Left lung (tissue), 10 donors: ENCODE results near the gene CST2. TPM values are rescaled to one million over a fixed set of nuclear protein-coding genes. Genes with fewer than 3 reads are reported as not detected.
"Not testable (repeated sequence)": the region's sequence is repeated elsewhere in the genome, so short reads cannot be mapped to it uniquely, and the experiment has no call there.

Experiments
- ATAC-seq: fragments of 200-7000 bp; cut with Tn5 transposase; one replicate; pipeline ENCODE4 v1.9.1; 2020; ENCODE audit warnings: moderate library complexity
- DNase-seq, 4 donors: peaks; one replicate each; pipeline ENCODE4 v3.0.0-alpha.2; 2013 to 2020
- H3K27ac ChIP-seq, 2 donors: fragments of 200-600 bp; sonication (generic) in 1 of 2; one replicate each; pipeline versions ENCODE4 v1.5.0 to v1.8.0; 2020 to 2021
- H3K27me3 ChIP-seq, 2 donors: fragments of 200-600 bp; sonication (generic) in 1 of 2; one replicate each; pipeline versions ENCODE4 v1.5.0 to v1.8.0; 2020 to 2021
- H3K36me3 ChIP-seq, 2 donors: fragments of 200-600 bp; sonication (generic) in 1 of 2; one replicate each; pipeline versions ENCODE4 v1.5.0 to v1.8.0; 2020 to 2021
- H3K4me1 ChIP-seq, 2 donors: fragments of 200-600 bp; one replicate each; pipeline ENCODE4 v1.8.0; 2021
- H3K4me3 ChIP-seq, 2 donors: fragments of 200-600 bp; sonication (generic) in 1 of 2; one replicate each; pipeline versions ENCODE4 v1.5.0 to v1.8.0; 2020 to 2021; ENCODE audit warnings: mild to moderate bottlenecking in 1 of 2
- H3K9me3 ChIP-seq, 2 donors: fragments of 200-600 bp; sonication (generic) in 1 of 2; one replicate each; pipeline versions ENCODE4 v1.5.0 to v1.8.0; 2020 to 2021
- CTCF ChIP-seq, 2 donors: fragments of 200-600 bp; sonication (generic) in 1 of 2; IDR thresholded peaks; one replicate each; pipeline versions ENCODE4 v1.5.0 to v1.8.0; 2021; ENCODE audit warnings: antibody characterized with exemption in 2 of 2
- intact Hi-C, 2 donors: fragments of 100-400 bp; cut with DNase I; formaldehyde crosslinking; loops; one replicate each; pipeline versions ENCODE4 v1.11.2 to v1.14.2; 2022
- polyA plus RNA-seq, 6 donors: library from polyadenylated mRNA; unstranded; fragments of 120-200 nt; gene quantifications; one replicate each; pipeline ENCODE4 v1.2.1, GENCODE V29; 2013; ENCODE audit not compliant: insufficient read length in 6 of 6
- total RNA-seq, 2 donors: library from RNA; stranded (reverse); fragmentation: NEBNext Ultra II Directional; extraction: Animal tissue kit (Norgen Biotek cat#: 25700); gene quantifications; one replicate each; pipeline ENCODE4 v1.2.1, GENCODE V29; 2021
- donor health status: DM: no; HTN: yes; CAD: no.
- donor health status: DM: no; HTN: no; CAD: no.

CST2 gene
- total and polyA plus RNA-seq, 8 donors: 0.23 to 13.0 (median 0.39) TPM; not detected in 3

GRCh38 chr20:23832775-23833513 is 6.4 kb upstream of the CST2 start:
- no peak for TF ChIP-seq CTCF (IDR thresholded peaks at IDR 0.05)
- H3K36me3 ChIP-seq: no peaks in the 10 kb centered on the region
- H3K4me1 ChIP-seq: no peaks in the 10 kb centered on the region
- no peak for ATAC-seq
- H3K9me3 ChIP-seq: no peaks in the 10 kb centered on the region
- H3K27me3 ChIP-seq: no peaks in the 10 kb centered on the region
- DNase-seq: no peak
- intact Hi-C loops: no loop called here
- H3K27ac ChIP-seq: no peak overlapping the region
- H3K4me3 ChIP-seq: no peak overlapping the region

- intact Hi-C loops: not testable (repeated sequence)
Observed at GRCh38 chr20:23831961-23832360, 5.4 kb upstream of the CST2 start.

GRCh38 chr20:23823621-23824324 is 2.8 kb downstream of the CST2 start:
- no peak for TF ChIP-seq CTCF (IDR thresholded peaks at IDR 0.05)
- Histone ChIP-seq H3K4me1 (no peaks in the 10 kb centered on the region), H3K36me3 (no peaks in the 10 kb centered on the region), H3K9me3 (no peaks in the 10 kb centered on the region), H3K27ac (no peak overlapping the region), H3K27me3 (no peaks in the 10 kb centered on the region), H3K4me3 (no peak overlapping the region)
- intact Hi-C loops: no loop called here
- ATAC-seq: no peak
- no peak for DNase-seq

More at GRCh38 chr20:23831961-23832360, 5.4 kb upstream of the CST2 start:
- not testable (repeated sequence) for DNase-seq, H3K4me1 ChIP-seq, H3K9me3 ChIP-seq, H3K4me3 ChIP-seq, H3K27me3 ChIP-seq, H3K36me3 ChIP-seq, H3K27ac ChIP-seq, ATAC-seq

- no peak for ATAC-seq
- Histone ChIP-seq H3K4me1 (no peaks in the 10 kb centered on the region), H3K4me3 (no peak overlapping the region), H3K27ac (no peak overlapping the region), H3K9me3 (no peaks in the 10 kb centered on the region), H3K36me3 (no peaks in the 10 kb centered on the region), H3K27me3 (no peaks in the 10 kb centered on the region)
- DNase-seq: peak in 1 of 4 donors; percentile 27
- no peak for TF ChIP-seq CTCF (IDR thresholded peaks at IDR 0.05)
- intact Hi-C loops: no loop called here
Observed at GRCh38 chr20:23823111-23823510, 3.4 kb downstream of the CST2 start.

- no peak for ATAC-seq
- intact Hi-C loops: no loop called here
- no peak for TF ChIP-seq CTCF (IDR thresholded peaks at IDR 0.05)
- H3K9me3 ChIP-seq: no peaks in the 10 kb centered on the region
- H3K27ac ChIP-seq: no peak overlapping the region
- no peak for DNase-seq
- no peaks in the 10 kb centered on the region for H3K27me3 ChIP-seq
- no peak overlapping the region for H3K4me3 ChIP-seq
- no peaks in the 10 kb centered on the region for H3K4me1 ChIP-seq
- H3K36me3 ChIP-seq: no peaks in the 10 kb centered on the region
Observed at GRCh38 chr20:23820493-23820892, 6.0 kb downstream of the CST2 start.

GRCh38 chr20:23811559-23811958 is 15.0 kb downstream of the CST2 start:
- H3K4me1 ChIP-seq, H3K27ac ChIP-seq, intact Hi-C loops, H3K27me3 ChIP-seq, H3K36me3 ChIP-seq, DNase-seq, ATAC-seq, H3K4me3 ChIP-seq, H3K9me3 ChIP-seq: not testable (repeated sequence)

- DNase-seq, H3K4me1 ChIP-seq, H3K36me3 ChIP-seq, H3K27ac ChIP-seq, H3K9me3 ChIP-seq, H3K27me3 ChIP-seq, H3K4me3 ChIP-seq, ATAC-seq, intact Hi-C loops: not testable (repeated sequence)
Observed at GRCh38 chr20:23810349-23810748, 16.2 kb downstream of the CST2 start.
